Neural crest cell (in vitro differentiated cells): ENCODE results near the gene DIP2B. TPM values are rescaled to one million over a fixed set of nuclear protein-coding genes. Genes with fewer than 3 reads are reported as not detected.

Experiments
- DNase-seq: peaks from one replicate; pipeline ENCODE4 v3.0.0; 2021; ENCODE audit warnings: low read depth, mixed read lengths, low spot score
- H3K27ac Mint-ChIP-seq: one replicate; pipeline ENCODE4 v1.8.0; 2021; ENCODE audit warnings: mild to moderate bottlenecking, mixed read lengths; ENCODE audit not compliant: unreplicated experiment
- H3K27me3 Mint-ChIP-seq: 2 replicates; pipeline ENCODE4 v1.8.0; 2021; ENCODE audit warnings: low read depth, mild to moderate bottlenecking, mixed read lengths
- H3K36me3 Mint-ChIP-seq: 2 replicates; pipeline ENCODE4 v1.8.0; 2021; ENCODE audit warnings: low read depth, mild to moderate bottlenecking, mixed read lengths
- H3K4me1 Mint-ChIP-seq: 2 replicates; pipeline ENCODE4 v1.8.0; 2021; ENCODE audit warnings: mixed read lengths
- H3K4me3 Mint-ChIP-seq: one replicate; pipeline ENCODE4 v1.8.0; 2021; ENCODE audit warnings: mild to moderate bottlenecking, mixed read lengths
- H3K9me3 Mint-ChIP-seq: 2 replicates; pipeline ENCODE4 v1.8.0; 2021; ENCODE audit warnings: mixed read lengths
- CTCF ChIP-seq: fragments of 200-600 bp; sonication (generic); conservative IDR thresholded peaks from 2 replicates; pipeline ENCODE4 v1.5.0; 2021; ENCODE audit warnings: antibody characterized with exemption, mild to moderate bottlenecking
- total RNA-seq: library from RNA; stranded (reverse); gene quantifications from 2 replicates; pipeline ENCODE4 v1.2.1, GENCODE V29; 2021

Gene DIP2B
- total RNA-seq, 1 donor from 2014 or later, result 39.4 TPM

GRCh38 chr12:50720085-50720484, 215.3 kb downstream of the DIP2B start:
- Mint-ChIP-seq H3K36me3 (peaks cover 8% of the 10 kb centered on the region), H3K27ac (no peak overlapping the region), H3K4me1 (no peaks in the 10 kb centered on the region)

GRCh38 chr12:50720501-50720900, 215.7 kb downstream of the DIP2B start:
- Mint-ChIP-seq H3K4me1 (no peaks in the 10 kb centered on the region), H3K27ac (no peak overlapping the region), H3K9me3 (no peaks in the 10 kb centered on the region), H3K4me3 (no peak overlapping the region), H3K27me3 (no peaks in the 10 kb centered on the region), H3K36me3 (peaks cover 8% of the 10 kb centered on the region)
- no peak for DNase-seq
- no peak for TF ChIP-seq CTCF

More at GRCh38 chr12:50720085-50720484, 215.3 kb downstream of the DIP2B start:
- no peaks in the 10 kb centered on the region for H3K27me3 Mint-ChIP-seq
- DNase-seq, result no peak
- H3K9me3 Mint-ChIP-seq, result no peaks in the 10 kb centered on the region
- no peak overlapping the region for H3K4me3 Mint-ChIP-seq
- no peak for TF ChIP-seq CTCF

GRCh38 chr12:50723865-50724264, 219.1 kb downstream of the DIP2B start:
- H3K27ac Mint-ChIP-seq, result no peak overlapping the region
- H3K9me3 Mint-ChIP-seq, result no peaks in the 10 kb centered on the region
- no peak for DNase-seq
- H3K36me3 Mint-ChIP-seq, result peaks cover 13% of the 10 kb centered on the region
- no peak overlapping the region for H3K4me3 Mint-ChIP-seq
- H3K4me1 Mint-ChIP-seq, result no peaks in the 10 kb centered on the region
- no peaks in the 10 kb centered on the region for H3K27me3 Mint-ChIP-seq
- no peak for TF ChIP-seq CTCF

GRCh38 chr12:50725011-50725942, 220.5 kb downstream of the DIP2B start:
- H3K4me3 Mint-ChIP-seq, result no peak overlapping the region
- H3K9me3 Mint-ChIP-seq, result no peaks in the 10 kb centered on the region
- H3K36me3 Mint-ChIP-seq, result peaks cover 18% of the 10 kb centered on the region
- no peak overlapping the region for H3K27ac Mint-ChIP-seq
- no peaks in the 10 kb centered on the region for H3K4me1 Mint-ChIP-seq
- no peaks in the 10 kb centered on the region for H3K27me3 Mint-ChIP-seq
- no peak for DNase-seq
- no peak for TF ChIP-seq CTCF

GRCh38 chr12:50727466-50727865, 222.7 kb downstream of the DIP2B start:
- no peak overlapping the region for H3K4me3 Mint-ChIP-seq
- DNase-seq, result no peak
- no peaks in the 10 kb centered on the region for H3K9me3 Mint-ChIP-seq
- no peaks in the 10 kb centered on the region for H3K27me3 Mint-ChIP-seq
- no peaks in the 10 kb centered on the region for H3K4me1 Mint-ChIP-seq
- H3K27ac Mint-ChIP-seq, result no peak overlapping the region
- TF ChIP-seq CTCF, result no peak
- H3K36me3 Mint-ChIP-seq, result peaks cover 22% of the 10 kb centered on the region
